Lung (tissue), 12 donors: ENCODE results near the gene FKBP11. TPM values are rescaled to one million over a fixed set of nuclear protein-coding genes. Genes with fewer than 3 reads are reported as not detected.
A peak's percentile ranks its signal among the peaks of the same experiment; 100 is the strongest.

ENCODE experiments used
- ATAC-seq: fragments of 200-7000 bp; cut with Tn5 transposase; one replicate; pipeline ENCODE4 v1.9.1; 2020; ENCODE audit warnings: moderate number of reproducible peaks; ENCODE audit not compliant: insufficient read depth, low FRiP score
- DNase-seq, 3 donors: peaks; one replicate each; pipeline ENCODE4 v3.0.0-alpha.2; 2013 to 2017
- H3K27ac ChIP-seq, 2 donors: one replicate each; pipeline ENCODE4 v1.5.1; 2013; ENCODE audit warnings: mild to moderate bottlenecking in 2 of 2, moderate library complexity in 2 of 2, control low read depth in 1 of 2, inconsistent platforms in 1 of 2, low read depth in 1 of 2, low read length in 1 of 2
- H3K27me3 ChIP-seq, 3 donors: one replicate each; pipeline ENCODE4 v1.5.1; 2013; ENCODE audit warnings: low read length in 2 of 3; ENCODE audit not compliant: control insufficient read depth in 3 of 3, insufficient read depth in 3 of 3
- H3K36me3 ChIP-seq, 4 donors: one replicate each; pipeline ENCODE4 v1.5.1; 2013; ENCODE audit warnings: low read length in 4 of 4, mild to moderate bottlenecking in 1 of 4, moderate library complexity in 1 of 4; ENCODE audit not compliant: control insufficient read depth in 4 of 4, insufficient read depth in 4 of 4
- H3K4me1 ChIP-seq, 5 donors: one replicate each; pipeline ENCODE4 v1.5.1; 2013; ENCODE audit warnings: low read length in 5 of 5, mild to moderate bottlenecking in 2 of 5, moderate library complexity in 1 of 5; ENCODE audit not compliant: control insufficient read depth in 5 of 5, insufficient read depth in 5 of 5
- H3K4me3 ChIP-seq: one replicate; pipeline ENCODE4 v1.5.1; 2013; ENCODE audit warnings: mild to moderate bottlenecking, control low read depth, moderate library complexity
- H3K9ac ChIP-seq, 2 donors: one replicate each; pipeline ENCODE4 v1.5.1; 2013; ENCODE audit warnings: low read length in 2 of 2, control low read depth in 1 of 2; ENCODE audit not compliant: insufficient read depth in 1 of 2
- H3K9me3 ChIP-seq, 4 donors: one replicate each; pipeline ENCODE4 v1.5.1; 2013; ENCODE audit warnings: low read length in 3 of 4, mild to moderate bottlenecking in 1 of 4, moderate library complexity in 1 of 4; ENCODE audit not compliant: control insufficient read depth in 4 of 4, insufficient read depth in 3 of 4
- CTCF ChIP-seq: IDR thresholded peaks from 2 replicates; pipeline ENCODE4 v1.5.1; 2012; ENCODE audit warnings: mild to moderate bottlenecking; ENCODE audit errors: control extremely low read depth, extremely low read depth
- whole genome bisulfite sequencing, 2 donors: extraction: QIAGEN DNeasy Blood & Tissue Kit; methylation state at CpG; one replicate each; pipeline ENCODE4 v1.1.7; 2013; 5-methylcytosine and 5-hydroxymethylcytosine counted together
- polyA plus RNA-seq, 2 donors: library from polyadenylated mRNA; stranded (reverse); fragments of 200-250 nt; gene quantifications; one replicate each; pipeline ENCODE4 v1.2.1, GENCODE V29; 2013
- total RNA-seq, 2 donors: library from RNA; depleted of rRNA in 1 of 2; stranded (reverse); fragments of >200 nt in 1 of 2; gene quantifications; one replicate each; pipeline ENCODE4 v1.2.1, GENCODE V29; 2014 to 2021
- donor health status: control.
- donor health status: control.
- donor health status: Bipolar disorder and iron deficiency.
- donor health status: healthy.
- donor health status: DM: yes; HTN: yes; CAD: no.

Gene FKBP11
- total and polyA plus RNA-seq, 4 donors = 13.1 to 69.9 (median 63.1) TPM

DNA sequence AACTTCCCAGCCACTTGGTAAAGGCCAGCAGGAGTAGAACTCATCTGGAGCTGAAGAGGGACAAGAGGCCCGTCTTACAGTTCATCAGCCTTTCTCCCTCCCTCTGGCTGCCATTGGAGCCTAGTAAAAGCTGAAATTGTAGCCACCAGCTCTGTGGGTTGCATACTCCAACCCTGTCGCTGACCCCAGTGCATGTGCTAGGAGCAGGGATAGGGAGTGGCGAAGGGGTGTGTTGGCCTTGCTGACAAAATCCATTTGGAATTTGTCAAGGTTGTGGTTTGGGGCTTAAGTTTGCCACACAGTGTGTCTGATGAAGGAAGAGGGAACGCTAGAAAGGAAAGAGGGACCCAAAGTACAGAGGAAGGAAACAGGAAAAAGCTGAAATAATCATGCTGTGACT is 36.0 kb upstream of the FKBP11 start:
- 54% methylated on average over 4 of the region's 4 CpGs for WGBS, 2 donors
- no peak overlapping the region for H3K9ac ChIP-seq
- H3K27ac ChIP-seq = no peak overlapping the region
- ATAC-seq (no peak), DNase-seq (no peak)
- TF ChIP-seq CTCF = no peak
- peaks cover 0 to 22% (median 16%) of the 10 kb centered on the region in 3 donors for H3K27me3 ChIP-seq
- H3K9me3 ChIP-seq = no peaks in the 10 kb centered on the region
- H3K4me3 ChIP-seq = no peak overlapping the region
- H3K36me3 ChIP-seq = peaks cover 0 to 3% (median 0%) of the 10 kb centered on the region in 4 donors
- H3K4me1 ChIP-seq = no peaks in the 10 kb centered on the region

DNA sequence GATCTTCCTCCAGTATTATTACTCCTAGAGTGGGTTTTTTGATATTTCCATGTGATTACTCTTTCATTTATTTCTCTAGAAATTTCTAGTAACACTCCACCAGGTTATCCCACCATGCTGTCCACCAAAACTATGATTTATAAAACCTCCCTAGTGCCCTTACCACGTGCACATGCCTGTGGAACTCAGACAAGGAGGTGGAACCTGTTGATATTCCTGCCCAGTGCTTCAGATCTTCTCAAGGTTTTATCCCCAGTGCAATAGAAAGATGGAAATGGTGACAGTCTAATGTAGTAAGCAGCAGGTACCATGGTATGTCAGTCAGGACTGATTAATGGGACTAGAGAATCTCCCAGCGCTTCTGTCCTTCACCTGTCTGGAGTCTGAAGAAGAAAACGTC is 35.5 kb upstream of the FKBP11 start:
- no peak overlapping the region for H3K4me3 ChIP-seq
- H3K9ac ChIP-seq = no peak overlapping the region
- H3K27ac ChIP-seq = no peak overlapping the region
- peaks cover 0 to 3% (median 0%) of the 10 kb centered on the region in 4 donors for H3K36me3 ChIP-seq
- H3K9me3 ChIP-seq = no peaks in the 10 kb centered on the region
- DNase-seq (no peak), ATAC-seq (no peak)
- H3K27me3 ChIP-seq = peaks cover 0 to 17% (median 15%) of the 10 kb centered on the region in 3 donors
- TF ChIP-seq CTCF = no peak
- peaks cover 2 to 5% (median 4%) of the 10 kb centered on the region in 5 donors for H3K4me1 ChIP-seq
- WGBS, 2 donors = 67 to 72% methylated on average over 3 of the region's 3 CpGs

- no peak overlapping the region for H3K27ac ChIP-seq
Observed at GRCh38 chr12:48958049-48958388, 32.7 kb upstream of the FKBP11 start.

More at GRCh38 chr12:48958049-48958388, 32.7 kb upstream of the FKBP11 start:
- no peaks in the 10 kb centered on the region for H3K27me3 ChIP-seq
- TF ChIP-seq CTCF = no peak
- peak overlapping the region; percentile 44 to 57 for H3K9ac ChIP-seq
- 12 to 21% methylated on average over 3 of the region's 3 CpGs for WGBS, 2 donors
- H3K36me3 ChIP-seq = peaks cover 0 to 5% (median 1%) of the 10 kb centered on the region in 4 donors
- H3K4me1 ChIP-seq = peaks cover 5 to 14% (median 8%) of the 10 kb centered on the region in 5 donors
- DNase-seq = no peak
- no peaks in the 10 kb centered on the region for H3K9me3 ChIP-seq
- H3K4me3 ChIP-seq = no peak overlapping the region
- no peak for ATAC-seq
